GM12878 (cell line): ENCODE results near the gene CACNA1S. TPM values are rescaled to one million over a fixed set of nuclear protein-coding genes. Genes with fewer than 3 reads are reported as not detected.

ENCODE experiments used
- ATAC-seq: fragments of 200-7000 bp; cut with Tn5 transposase; 3 replicates; pipeline ENCODE4 v1.9.1; 2020; ENCODE audit warnings: mild to moderate bottlenecking, moderate library complexity
- BruUV-seq: library from RNA; stranded (reverse); fragments of 400-500 nt; replicated peaks from 2 replicates; lab custom pipeline; 2021; lab: Mats Ljungman, UMichigan
- CTCF ChIA-PET: fragments of 300-600 bp; sonication (Branson Sonifier 250); formaldehyde crosslinking; extraction: SDS; loops from one replicate; lab custom pipeline; 2021; ENCODE audit warnings: inconsistent platforms; lab: Yijun Ruan, JAX
- POLR2A ChIA-PET: fragments of 350-600 bp; formaldehyde crosslinking; extraction: SDS; loops from one replicate; lab custom pipeline; 2021; ENCODE audit warnings: inconsistent platforms; lab: Charles Lee
- RAD21 ChIA-PET: fragments of 300-600 bp; sonication (Branson Sonifier 250); formaldehyde crosslinking; loops from one replicate; lab custom pipeline; 2023; ENCODE audit warnings: antibody characterized with exemption; ENCODE audit not compliant: unreplicated experiment; lab: Charles Lee
- SMC1A ChIA-PET: fragments of 300-600 bp; sonication (Branson Sonifier 250); formaldehyde crosslinking; loops from one replicate; lab custom pipeline; 2023; ENCODE audit not compliant: unreplicated experiment, uncharacterized antibody; lab: Charles Lee
- DNase-seq: peaks from one replicate; pipeline ENCODE4 v3.0.0-alpha.2; 2011; ENCODE audit warnings: low read depth, low spot score
- FAIRE-seq: peaks from 3 replicates; lab custom pipeline; 2011; peaks lifted over from hg19 to GRCh38; lab: Jason Lieb, UNC
- H2AFZ ChIP-seq: 2 replicates; pipeline ENCODE4 v1.6.0; 2011; ENCODE audit warnings: low read depth, low read length, control low read depth; ENCODE audit not compliant: control insufficient read depth
- H3K27ac ChIP-seq: 2 replicates; pipeline ENCODE4 v1.5.1; 2011; ENCODE audit warnings: control low read depth; ENCODE audit not compliant: control insufficient read depth, insufficient read depth
- H3K27me3 ChIP-seq, 2 experiments: replicated peaks in 1 of 2; 2 replicates each; pipeline versions ENCODE4 v1.6.0 to v1.6.1; 2011; ENCODE audit warnings: low read length in 1 of 2; ENCODE audit not compliant: control insufficient read depth in 2 of 2, insufficient read depth in 2 of 2
- H3K36me3 ChIP-seq, 2 experiments: 2 replicates each; pipeline ENCODE4 v1.5.1; 2011; ENCODE audit warnings: low read length in 1 of 2; ENCODE audit not compliant: control insufficient read depth in 2 of 2, insufficient read depth in 2 of 2
- H3K4me1 ChIP-seq: 2 replicates; pipeline ENCODE4 v1.6.1; 2011; ENCODE audit warnings: mild to moderate bottlenecking, low read length, moderate library complexity, mixed read lengths; ENCODE audit not compliant: control insufficient read depth, insufficient read depth
- H3K4me2 ChIP-seq: 2 replicates; pipeline ENCODE4 v1.6.0; 2011; ENCODE audit warnings: control low read depth; ENCODE audit not compliant: control insufficient read depth, insufficient read depth
- H3K4me3 ChIP-seq: fragments of 200-600 bp; sonication (generic); 2 replicates; pipeline ENCODE4 v1.5.1; 2016
- H3K79me2 ChIP-seq: 2 replicates; pipeline ENCODE4 v1.6.0; 2011; ENCODE audit warnings: low read length; ENCODE audit not compliant: control insufficient read depth, insufficient read depth
- H3K9ac ChIP-seq: 2 replicates; pipeline ENCODE4 v1.8.0; 2011; ENCODE audit warnings: low read length, control low read depth, mixed read lengths; ENCODE audit not compliant: control insufficient read depth, insufficient read depth
- H3K9me3 ChIP-seq: replicated peaks from 3 replicates; pipeline ENCODE4 v1.5.1; 2011; ENCODE audit warnings: mild to moderate bottlenecking, low read length; ENCODE audit not compliant: control insufficient read depth, insufficient read depth
- H4K20me1 ChIP-seq: 2 replicates; pipeline ENCODE4 v1.6.0; 2011; ENCODE audit not compliant: control insufficient read depth, insufficient read depth
- IKZF1 ChIP-seq: fragments of 450-650 bp; conservative IDR thresholded peaks from 2 replicates; pipeline ENCODE4 v1.6.1; 2017; ENCODE audit warnings: antibody characterized with exemption, mild to moderate bottlenecking
- JUNB ChIP-seq: IDR thresholded peaks from 2 replicates; pipeline ENCODE4 v1.6.1; 2016; ENCODE audit warnings: antibody characterized with exemption, mild to moderate bottlenecking
- MYC ChIP-seq: IDR thresholded peaks from 2 replicates; pipeline ENCODE4 v1.6.1; 2011; ENCODE audit warnings: mild to moderate bottlenecking, low read length, moderate library complexity, inconsistent platforms; ENCODE audit not compliant: insufficient read depth, insufficient replicate concordance, insufficient read length, severe bottlenecking
- PAX5 ChIP-seq: IDR thresholded peaks from 2 replicates; pipeline ENCODE4 v1.6.1; 2011; ENCODE audit warnings: low read depth, low read length, borderline replicate concordance
- RELA ChIP-seq: fragments of 450-650 bp; IDR thresholded peaks from 2 replicates; pipeline ENCODE4 v1.8.0; 2014; ENCODE audit warnings: borderline replicate concordance; ENCODE audit not compliant: partially characterized antibody
- RUNX3 ChIP-seq: IDR thresholded peaks from 2 replicates; pipeline ENCODE4 v1.6.1; 2012; ENCODE audit warnings: low read length, inconsistent platforms
- WGBS: methylation state at CpG from one replicate; pipeline ENCODE4 v1.1.6; 2016; ENCODE audit warnings: low lambda C conversion rate; ENCODE audit not compliant: insufficient replicate concordance, insufficient coverage; ENCODE audit errors: missing lambda C conversion rate; 5-methylcytosine and 5-hydroxymethylcytosine counted together
- in situ Hi-C: fragments of 300-500 bp; cut with MboI; formaldehyde crosslinking; loops from 9 replicates; pipeline ENCODE4 v1.14.3; 2018; ENCODE audit warnings: mixed read lengths
- intact Hi-C: fragments of 100-400 bp; cut with micrococcal nuclease; formaldehyde crosslinking; loops from one replicate; pipeline ENCODE4 v1.14.2; 2022; ENCODE audit not compliant: unreplicated experiment
- polyA plus RNA-seq, 11 experiments: library from polyadenylated mRNA; depleted of rRNA in 4 of 11; unstranded in 6 of 11; stranded (reverse) in 5 of 11; fragments of >200 nt; fragmentation: Nextera tagmentation in 4 of 11; fragmentation: Illumina TruSeq in 1 of 11; extraction: Ambion mirVana in 4 of 11; extraction: Trizol in 1 of 11; gene quantifications; 1 replicate in 1 of 11; 2 replicates in 10 of 11; pipeline versions ENCODE4 v1.2.1 to v1.2.3, GENCODE V29; 2011 to 2016; ENCODE audit warnings: inconsistent platforms in 2 of 11, missing spikeins in 2 of 11, low read depth in 1 of 11
- total RNA-seq, 4 experiments: library from RNA; depleted of rRNA in 3 of 4; stranded (reverse); fragments of >200 nt in 3 of 4; fragmentation: Illumina TruSeq in 1 of 4; extraction: Trizol in 1 of 4; gene quantifications; 2 replicates each; pipeline versions ENCODE4 v1.2.1 to v1.2.3, GENCODE V29; 2013 to 2021
- TF ChIP-seq, protein P1 (sequence below): fragments of 450-650 bp; IDR thresholded peaks from 2 replicates; pipeline ENCODE4 v1.6.1; 2017; ENCODE audit warnings: mild to moderate bottlenecking
- TF ChIP-seq, protein P2 (sequence below): IDR thresholded peaks from 2 replicates; pipeline ENCODE4 v1.6.1; 2012; ENCODE audit warnings: low read length, inconsistent platforms

Gene CACNA1S
- total and polyA plus RNA-seq, 10 of the 15 experiments (the other 5 are each of a cell fraction or from before 2014, with no cell fraction given) = under 0.01 to 0.04 (median 0.02) TPM; not detected in 6

- Histone ChIP-seq H3K4me3 (no peak overlapping the region), H3K79me2 (peaks cover 8% of the 10 kb centered on the region; the same call in 1 of the 2 replicates), H4K20me1 (no peaks in the 10 kb centered on the region), H3K4me2 (no peak overlapping the region), H3K27ac (no peak overlapping the region), H2AFZ (no peak overlapping the region), H3K9me3 (no peaks in the 10 kb centered on the region), H3K27me3 (no peaks in the 10 kb centered on the region), H3K4me1 (peaks cover 8% of the 10 kb centered on the region), H3K36me3 (peaks cover 0 to 10% of the 10 kb centered on the region in 2 experiments; a peak in 3 of 4 replicates), H3K9ac (no peak overlapping the region)
- ChIA-PET SMC1A (no interaction called here), CTCF (interaction anchor here (1.2 to 3.2 kb wide), 3 partner anchors 10 to 40 kb away, joined by 3 to 10 read pairs (median 4); no protein-coding TSS in a partner anchor), POLR2A (no interaction called here), RAD21 (no interaction called here)
- WGBS = 72% methylated on average over 3 of the region's 3 CpGs
- no peak for FAIRE-seq
- DNase-seq = no peak
- BruUV-seq = no TSS peak
- ATAC-seq = no peak
- in situ Hi-C loops = no loop called here
- intact Hi-C loops = no loop called here
- TF ChIP-seq MYC = no peak
- TF ChIP-seq IKZF1 = no peak
- TF ChIP-seq RUNX3 = no peak
- no peak for TF ChIP-seq JUNB
- TF ChIP-seq, protein P1, sequence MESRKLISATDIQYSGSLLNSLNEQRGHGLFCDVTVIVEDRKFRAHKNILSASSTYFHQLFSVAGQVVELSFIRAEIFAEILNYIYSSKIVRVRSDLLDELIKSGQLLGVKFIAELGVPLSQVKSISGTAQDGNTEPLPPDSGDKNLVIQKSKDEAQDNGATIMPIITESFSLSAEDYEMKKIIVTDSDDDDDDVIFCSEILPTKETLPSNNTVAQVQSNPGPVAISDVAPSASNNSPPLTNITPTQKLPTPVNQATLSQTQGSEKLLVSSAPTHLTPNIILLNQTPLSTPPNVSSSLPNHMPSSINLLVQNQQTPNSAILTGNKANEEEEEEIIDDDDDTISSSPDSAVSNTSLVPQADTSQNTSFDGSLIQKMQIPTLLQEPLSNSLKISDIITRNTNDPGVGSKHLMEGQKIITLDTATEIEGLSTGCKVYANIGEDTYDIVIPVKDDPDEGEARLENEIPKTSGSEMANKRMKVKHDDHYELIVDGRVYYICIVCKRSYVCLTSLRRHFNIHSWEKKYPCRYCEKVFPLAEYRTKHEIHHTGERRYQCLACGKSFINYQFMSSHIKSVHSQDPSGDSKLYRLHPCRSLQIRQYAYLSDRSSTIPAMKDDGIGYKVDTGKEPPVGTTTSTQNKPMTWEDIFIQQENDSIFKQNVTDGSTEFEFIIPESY = no peak
- no peak for TF ChIP-seq PAX5
- no peak for TF ChIP-seq RELA
- TF ChIP-seq, protein P2, sequence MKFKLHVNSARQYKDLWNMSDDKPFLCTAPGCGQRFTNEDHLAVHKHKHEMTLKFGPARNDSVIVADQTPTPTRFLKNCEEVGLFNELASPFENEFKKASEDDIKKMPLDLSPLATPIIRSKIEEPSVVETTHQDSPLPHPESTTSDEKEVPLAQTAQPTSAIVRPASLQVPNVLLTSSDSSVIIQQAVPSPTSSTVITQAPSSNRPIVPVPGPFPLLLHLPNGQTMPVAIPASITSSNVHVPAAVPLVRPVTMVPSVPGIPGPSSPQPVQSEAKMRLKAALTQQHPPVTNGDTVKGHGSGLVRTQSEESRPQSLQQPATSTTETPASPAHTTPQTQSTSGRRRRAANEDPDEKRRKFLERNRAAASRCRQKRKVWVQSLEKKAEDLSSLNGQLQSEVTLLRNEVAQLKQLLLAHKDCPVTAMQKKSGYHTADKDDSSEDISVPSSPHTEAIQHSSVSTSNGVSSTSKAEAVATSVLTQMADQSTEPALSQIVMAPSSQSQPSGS = no peak
Measured at GRCh38 chr1:201011616-201012015, 100.6 kb downstream of the CACNA1S start.
